HepG2 (cell line): ENCODE results near the gene DPH6. TPM values are rescaled to one million over a fixed set of nuclear protein-coding genes. Genes with fewer than 3 reads are reported as not detected.

Source experiments
- ATAC-seq: fragments of 200-7000 bp; cut with Tn5 transposase; 3 replicates; pipeline ENCODE4 v1.9.1; 2020; ENCODE audit warnings: mild to moderate bottlenecking, moderate library complexity
- BruUV-seq: library from RNA; stranded (reverse); fragments of 400-500 nt; replicated peaks from 2 replicates; lab custom pipeline; 2021; lab: Mats Ljungman, UMichigan
- CTCF ChIA-PET: fragments of 300-600 bp; formaldehyde crosslinking; extraction: SDS; loops from one replicate; lab custom pipeline; 2021; ENCODE audit warnings: low total read pairs, inconsistent platforms, low intra/inter-chr PET ratio; lab: Yijun Ruan, JAX
- POLR2A ChIA-PET: fragments of 350-600 bp; sonication (Branson Sonifier 250); formaldehyde crosslinking; loops from one replicate; lab custom pipeline; 2020; ENCODE audit warnings: antibody characterized with exemption, inconsistent platforms; lab: Yijun Ruan, JAX
- DNase-seq: peaks from one replicate; pipeline ENCODE4 v3.0.0-alpha.2; 2015; ENCODE audit warnings: low spot score
- FAIRE-seq: peaks from 3 replicates; lab custom pipeline; 2011; peaks lifted over from hg19 to GRCh38; lab: Jason Lieb, UNC
- H2AFZ ChIP-seq: one replicate; pipeline ENCODE4 v1.6.1; 2011; ENCODE audit warnings: low read length, inconsistent platforms
- H3K27ac ChIP-seq: fragments of 300-600 bp; 3 replicates; pipeline ENCODE4 v1.8.0; 2011; ENCODE audit warnings: mixed run types, mild to moderate bottlenecking, mixed read lengths, low read length, inconsistent platforms; ENCODE audit not compliant: insufficient read depth; ENCODE audit errors: extremely low read length
- H3K27me3 ChIP-seq, 2 experiments: fragments of 200-600 bp in 1 of 2; 2 replicates in 1 of 2; 3 replicates in 1 of 2; pipeline versions ENCODE4 v1.6.0 to v1.8.0; 2011; ENCODE audit warnings: low read length in 2 of 2, mild to moderate bottlenecking in 2 of 2, moderate library complexity in 2 of 2, inconsistent platforms in 1 of 2; ENCODE audit not compliant: insufficient read depth in 2 of 2, control insufficient read depth in 1 of 2
- H3K36me3 ChIP-seq, 2 experiments: fragments of 200-600 bp in 1 of 2; replicated peaks in 1 of 2; 2 replicates in 1 of 2; 3 replicates in 1 of 2; pipeline versions ENCODE4 v1.5.1 to v1.8.0; 2011; ENCODE audit warnings: low read length in 2 of 2, inconsistent platforms in 1 of 2; ENCODE audit not compliant: insufficient read depth in 2 of 2, control insufficient read depth in 1 of 2
- H3K4me1 ChIP-seq: 2 replicates; pipeline ENCODE4 v1.5.1; 2012; ENCODE audit warnings: low read length, inconsistent platforms; ENCODE audit not compliant: insufficient read depth
- H3K4me2 ChIP-seq: 2 replicates; pipeline ENCODE4 v1.6.0; 2011; ENCODE audit warnings: low read depth, low read length, inconsistent platforms
- H3K4me3 ChIP-seq, 3 experiments: fragments of 200-600 bp in 1 of 3; sonication (generic), shearing (Covaris generic) in 1 of 3; replicated peaks in 1 of 3; 2 replicates each; pipeline ENCODE4 v1.5.1; 2011 to 2016; ENCODE audit warnings: low read length in 3 of 3, inconsistent platforms in 2 of 3, low read depth in 2 of 3, mild to moderate bottlenecking in 2 of 3, control low read depth in 1 of 3, mixed read lengths in 1 of 3; ENCODE audit not compliant: insufficient read depth in 1 of 3
- H3K79me2 ChIP-seq: one replicate; pipeline ENCODE4 v1.6.1; 2011; ENCODE audit warnings: low read length, inconsistent platforms; ENCODE audit not compliant: insufficient read depth
- H3K9ac ChIP-seq: 2 replicates; pipeline ENCODE4 v1.6.0; 2011; ENCODE audit warnings: mild to moderate bottlenecking, low read depth, low read length, inconsistent platforms; ENCODE audit not compliant: insufficient read depth
- H3K9me3 ChIP-seq: 2 replicates; pipeline ENCODE4 v1.5.1; 2012; ENCODE audit warnings: mild to moderate bottlenecking, low read length
- H4K20me1 ChIP-seq: 2 replicates; pipeline ENCODE4 v1.6.0; 2011; ENCODE audit warnings: inconsistent platforms, mild to moderate bottlenecking, low read length, moderate library complexity; ENCODE audit not compliant: insufficient read depth
- BATF2 ChIP-seq: sonication (generic); formaldehyde crosslinking; IDR thresholded peaks from 2 replicates; pipeline ENCODE4 v1.8.0; 2022; ENCODE audit warnings: mild to moderate bottlenecking, missing genetic modification reagents, moderate library complexity
- CC2D1A ChIP-seq: sonication (generic); formaldehyde crosslinking; IDR thresholded peaks from 2 replicates; pipeline ENCODE4 v1.8.1; 2023; ENCODE audit warnings: mild to moderate bottlenecking, missing genetic modification reagents
- CCAR2 ChIP-seq: fragments of 200-400 bp; formaldehyde crosslinking; optimal IDR thresholded peaks from 2 replicates; pipeline ENCODE3; 2018; ENCODE audit warnings: low read depth, mild to moderate bottlenecking, low read length, moderate library complexity
- FOXC1 ChIP-seq: sonication (generic); formaldehyde crosslinking; IDR thresholded peaks from 2 replicates; pipeline ENCODE4 v1.8.0; 2022; ENCODE audit warnings: mild to moderate bottlenecking, missing genetic modification reagents, borderline replicate concordance
- IRF2 ChIP-seq: IDR thresholded peaks from 2 replicates; pipeline ENCODE4 v1.6.1; 2018; ENCODE audit warnings: missing genetic modification reagents, missing compliant biosample characterization
- MNT ChIP-seq: fragments of 450-650 bp; IDR thresholded peaks from 2 replicates; pipeline ENCODE4 v1.6.1; 2016
- PITX1 ChIP-seq: sonication (generic); formaldehyde crosslinking; IDR thresholded peaks from 2 replicates; pipeline ENCODE4 v1.5.1; 2020; ENCODE audit warnings: mild to moderate bottlenecking, missing genetic modification reagents
- SKIL ChIP-seq: sonication (generic); formaldehyde crosslinking; IDR thresholded peaks from 2 replicates; pipeline ENCODE4 v1.8.0; 2022; ENCODE audit warnings: missing genetic modification reagents, mild to moderate bottlenecking, moderate library complexity, borderline replicate concordance
- TCF7L2 ChIP-seq: IDR thresholded peaks from 2 replicates; pipeline ENCODE4 v1.6.1; 2011; ENCODE audit warnings: mild to moderate bottlenecking, low read depth, low read length, moderate library complexity
- TFE3 ChIP-seq: IDR thresholded peaks from 2 replicates; pipeline ENCODE4 v1.6.1; 2016
- TP53 ChIP-seq: sonication (generic); formaldehyde crosslinking; conservative IDR thresholded peaks from 2 replicates; pipeline ENCODE4 v1.4.0; 2020; ENCODE audit warnings: missing genetic modification reagents
- ZFP41 ChIP-seq: sonication (generic); formaldehyde crosslinking; IDR thresholded peaks from 2 replicates; pipeline ENCODE4 v1.4.0; 2020; ENCODE audit warnings: mild to moderate bottlenecking, missing genetic modification reagents, borderline replicate concordance
- ZFX ChIP-seq: sonication (generic); formaldehyde crosslinking; IDR thresholded peaks from 2 replicates; pipeline ENCODE4 v1.4.0; 2020; ENCODE audit warnings: mild to moderate bottlenecking, low read depth, missing genetic modification reagents, moderate library complexity
- ZNF121 ChIP-seq: sonication (generic); formaldehyde crosslinking; IDR thresholded peaks from 2 replicates; pipeline ENCODE4 v1.5.0; 2020; ENCODE audit warnings: mild to moderate bottlenecking, missing genetic modification reagents
- ZNF367 ChIP-seq: sonication (generic); formaldehyde crosslinking; IDR thresholded peaks from 2 replicates; pipeline ENCODE4 v1.4.0; 2020; ENCODE audit warnings: missing genetic modification reagents, borderline replicate concordance
- ZNF501 ChIP-seq: sonication (generic); formaldehyde crosslinking; IDR thresholded peaks from 2 replicates; pipeline ENCODE4 v1.5.1; 2020; ENCODE audit warnings: mild to moderate bottlenecking, moderate library complexity, missing genetic modification reagents
- ZNF570 ChIP-seq: sonication (generic); formaldehyde crosslinking; IDR thresholded peaks from 2 replicates; pipeline ENCODE4 v1.4.0; 2020; ENCODE audit warnings: mild to moderate bottlenecking, missing genetic modification reagents, borderline replicate concordance
- ZNF615 ChIP-seq: sonication (generic); formaldehyde crosslinking; IDR thresholded peaks from 2 replicates; pipeline ENCODE4 v1.5.0; 2020; ENCODE audit warnings: mild to moderate bottlenecking, missing genetic modification reagents, borderline replicate concordance
- ZNF713 ChIP-seq: sonication (generic); formaldehyde crosslinking; IDR thresholded peaks from 2 replicates; pipeline ENCODE4 v1.4.0; 2020; ENCODE audit warnings: mild to moderate bottlenecking, missing genetic modification reagents
- ZSCAN9 ChIP-seq: IDR thresholded peaks from 2 replicates; pipeline ENCODE4 v1.6.1; 2016; ENCODE audit warnings: borderline replicate concordance
- WGBS: methylation state at CpG from one replicate; pipeline ENCODE4 v1.1.6; 2017; ENCODE audit warnings: low lambda C conversion rate; 5-methylcytosine and 5-hydroxymethylcytosine counted together
- in situ Hi-C: cut with HindIII; loops from 2 replicates; pipeline ENCODE4 v1.10.0; 2017; ENCODE audit warnings: low pct_unique_long_range_greater_than_20kb; ENCODE audit not compliant: extremely low pct_ligation_motif_present
- intact Hi-C: fragments of 100-400 bp; cut with micrococcal nuclease; formaldehyde crosslinking; loops from one replicate; pipeline ENCODE4 v1.10.0; 2022; ENCODE audit not compliant: unreplicated experiment
- polyA plus RNA-seq, 8 experiments: library from polyadenylated mRNA; depleted of rRNA in 3 of 8; stranded (reverse) in 7 of 8; unstranded in 1 of 8; fragments of >200 nt; fragmentation: Illumina TruSeq in 4 of 8; extraction: Trizol in 4 of 8; gene quantifications; 2 replicates each; pipeline versions ENCODE4 v1.2.1 to v1.2.3, GENCODE V29; 2011 to 2016; ENCODE audit warnings: low read depth in 4 of 8, missing spikeins in 1 of 8, mixed read lengths in 1 of 8; ENCODE audit not compliant: insufficient read depth in 1 of 8
- total RNA-seq, 5 experiments: library from RNA; depleted of rRNA; stranded (reverse); fragments of >200 nt; fragmentation: Illumina TruSeq; extraction: Trizol; gene quantifications; 2 replicates each; pipeline ENCODE4 v1.2.3, GENCODE V29; 2016; ENCODE audit warnings: low read depth in 1 of 5

DPH6 gene
- total and polyA plus RNA-seq, 2 of the 13 experiments (the other 11 are each of a cell fraction or from before 2014, with no cell fraction given) = 10.2 to 25.8 TPM

- ATAC-seq (no peak), FAIRE-seq (no peak), DNase-seq (no peak)
- Histone ChIP-seq H3K27ac (no peak overlapping the region), H3K27me3 (no peaks in the 10 kb centered on the region), H2AFZ (no peak overlapping the region), H3K36me3 (no peaks in the 10 kb centered on the region), H4K20me1 (no peaks in the 10 kb centered on the region), H3K79me2 (no peaks in the 10 kb centered on the region), H3K4me3 (no peak overlapping the region), H3K9ac (no peak overlapping the region), H3K4me2 (no peak overlapping the region), H3K4me1 (peaks cover 6% of the 10 kb centered on the region; the same call in 1 of the 2 replicates), H3K9me3 (no peaks in the 10 kb centered on the region)
- TF ChIP-seq PITX1 = no peak
- TF ChIP-seq BATF2 (CRISPR knock-in tag) = no peak
- no peak for TF ChIP-seq ZFX (CRISPR knock-in tag)
- TF ChIP-seq CCAR2 = no peak
- no peak for TF ChIP-seq ZNF713
- no peak for TF ChIP-seq ZNF570
- no peak for TF ChIP-seq TP53
- TF ChIP-seq IRF2 (CRISPR knock-in tag) = no peak
- TF ChIP-seq ZNF121 (CRISPR knock-in tag) = no peak
- no peak for TF ChIP-seq ZSCAN9 (CRISPR knock-in tag)
- no peak for TF ChIP-seq TCF7L2
- TF ChIP-seq CC2D1A (CRISPR knock-in tag) = no peak
- TF ChIP-seq SKIL (CRISPR knock-in tag) = no peak
- TF ChIP-seq MNT = no peak
- no peak for TF ChIP-seq FOXC1 (CRISPR knock-in tag)
- TF ChIP-seq ZNF367 = no peak
- TF ChIP-seq ZNF615 (CRISPR knock-in tag) = no peak
- TF ChIP-seq ZNF501 = no peak
- TF ChIP-seq TFE3 (CRISPR knock-in tag) = no peak
- TF ChIP-seq ZFP41 (CRISPR knock-in tag) = no peak
- in situ Hi-C loops (no loop called here), intact Hi-C loops (no loop called here)
- CTCF ChIA-PET = no interaction called here
- POLR2A ChIA-PET = no interaction called here
- WGBS = 99% methylated on average over 3 of the region's 3 CpGs
- BruUV-seq = no TSS peak
Measured at GRCh38 chr15:35399901-35400300, 146.1 kb downstream of the DPH6 start.
